B cell (primary cell): ENCODE measurements around the gene TPK1. TPM values are rescaled to one million over a fixed set of nuclear protein-coding genes. Genes with fewer than 3 reads are reported as not detected.

Experiments used
- ATAC-seq: fragments of 200-7000 bp; cut with Tn5 transposase; one replicate; pipeline ENCODE4 v1.10.0; 2021; ENCODE audit warnings: low read depth, mild to moderate bottlenecking, moderate number of reproducible peaks, moderate library complexity
- CTCF ChIA-PET: fragments of 350-600 bp; sonication (Branson Sonifier 250); formaldehyde crosslinking; loops from one replicate; lab custom pipeline; 2021; ENCODE audit warnings: antibody characterized with exemption, inconsistent platforms; lab: Charles Lee
- POLR2A ChIA-PET: fragments of 350-600 bp; sonication (Branson Sonifier 250); formaldehyde crosslinking; loops from one replicate; lab custom pipeline; 2021; ENCODE audit warnings: antibody characterized with exemption; lab: Charles Lee
- DNase-seq: peaks from one replicate; pipeline ENCODE4 v3.0.0; 2013
- H2AFZ ChIP-seq: 2 replicates; pipeline ENCODE4 v1.6.1; 2012; ENCODE audit warnings: mild to moderate bottlenecking, low read depth, low read length; ENCODE audit not compliant: insufficient read depth, poor library complexity, severe bottlenecking
- H3K27ac ChIP-seq, 2 donors: 1 replicate in 1 of 2; 2 replicates in 1 of 2; pipeline ENCODE4 v1.5.1; 2012 to 2013; ENCODE audit warnings: low read length in 2 of 2, mild to moderate bottlenecking in 2 of 2, moderate library complexity in 1 of 2
- H3K27me3 ChIP-seq, 4 experiments: fragments of 200-600 bp in 1 of 4; sonication (generic) in 1 of 4; replicated peaks in 1 of 4; 1 replicate in 2 of 4; 2 replicates in 2 of 4; pipeline versions ENCODE4 v1.6.1 to v1.7.0; 2013 to 2016; ENCODE audit warnings: low read length in 3 of 4, mild to moderate bottlenecking in 2 of 4, mixed read lengths in 1 of 4, moderate library complexity in 1 of 4; ENCODE audit not compliant: insufficient read depth in 4 of 4, control insufficient read depth in 3 of 4; ENCODE audit errors: control extremely low read depth in 1 of 4
- H3K36me3 ChIP-seq, 2 experiments: replicated peaks in 1 of 2; 1 replicate in 1 of 2; 2 replicates in 1 of 2; pipeline versions ENCODE4 v1.6.1 to v1.7.1; 2013; ENCODE audit warnings: low read length in 1 of 2; ENCODE audit not compliant: insufficient read depth in 2 of 2, control insufficient read depth in 1 of 2; ENCODE audit errors: control extremely low read depth in 1 of 2, extremely low read depth in 1 of 2
- H3K4me1 ChIP-seq, 2 donors: fragments of 200-600 bp in 1 of 2; sonication (generic) in 1 of 2; 1 replicate in 1 of 2; 2 replicates in 1 of 2; pipeline versions ENCODE4 v1.5.1 to v1.6.1; 2013 to 2017; ENCODE audit warnings: low read length in 2 of 2; ENCODE audit not compliant: control insufficient read depth in 2 of 2, insufficient read depth in 2 of 2
- H3K4me2 ChIP-seq: replicated peaks from 2 replicates; pipeline ENCODE3; 2012; ENCODE audit warnings: mild to moderate bottlenecking, low read depth, low read length; ENCODE audit not compliant: poor library complexity, severe bottlenecking
- H3K4me3 ChIP-seq, 5 experiments: fragments of 200-600 bp in 1 of 5; sonication (generic) in 1 of 5; 1 replicate in 3 of 5; 2 replicates in 2 of 5; pipeline versions ENCODE4 v1.5.1 to v1.7.0; 2011 to 2016; ENCODE audit warnings: low read length in 4 of 5, mild to moderate bottlenecking in 4 of 5, low read depth in 2 of 5, control low read depth in 1 of 5, moderate library complexity in 1 of 5; ENCODE audit not compliant: insufficient read depth in 1 of 5; ENCODE audit errors: control extremely low read depth in 1 of 5, extremely low read depth in 1 of 5
- H3K79me2 ChIP-seq: fragments of 200-600 bp; sonication (generic); one replicate; pipeline ENCODE4 v1.6.0; 2016; ENCODE audit warnings: low read length; ENCODE audit not compliant: control insufficient read depth, insufficient read depth
- H3K9ac ChIP-seq: fragments of 200-600 bp; sonication (generic); 2 replicates; pipeline ENCODE4 v1.6.1; 2017; ENCODE audit warnings: mild to moderate bottlenecking, low read length, moderate library complexity
- H3K9me3 ChIP-seq, 3 donors: one replicate each; pipeline versions ENCODE4 v1.6.1 to v1.7.1; 2013; ENCODE audit warnings: low read length in 2 of 3; ENCODE audit not compliant: control insufficient read depth in 2 of 3, insufficient read depth in 1 of 3; ENCODE audit errors: control extremely low read depth in 1 of 3
- H4K20me1 ChIP-seq: 2 replicates; pipeline ENCODE4 v1.6.0; 2012; ENCODE audit warnings: mild to moderate bottlenecking, low read length; ENCODE audit not compliant: insufficient read depth, control insufficient read depth, poor library complexity, severe bottlenecking
- H3K27ac Mint-ChIP-seq: one replicate; pipeline ENCODE4 v1.8.0; 2021; ENCODE audit warnings: mixed read lengths
- H3K27me3 Mint-ChIP-seq: one replicate; pipeline ENCODE4 v1.8.0; 2021; ENCODE audit warnings: mixed read lengths
- H3K4me1 Mint-ChIP-seq: one replicate; pipeline ENCODE4 v1.8.0; 2021; ENCODE audit warnings: mixed read lengths
- H3K4me3 Mint-ChIP-seq: one replicate; pipeline ENCODE4 v1.8.0; 2021; ENCODE audit warnings: mixed read lengths
- H3K9me3 Mint-ChIP-seq: one replicate; pipeline ENCODE4 v1.8.0; 2022; ENCODE audit warnings: mixed read lengths; ENCODE audit not compliant: insufficient read depth
- EZH2 ChIP-seq: IDR thresholded peaks from 2 replicates; pipeline ENCODE4 v1.6.1; 2012; ENCODE audit warnings: borderline replicate concordance, low read depth, mild to moderate bottlenecking, moderate library complexity, low read length; ENCODE audit not compliant: insufficient read depth, poor library complexity, severe bottlenecking
- WGBS: methylation state at CpG from one replicate; pipeline ENCODE4 v1.1.5; 2013; ENCODE audit warnings: missing lambda C conversion rate; ENCODE audit not compliant: insufficient coverage; 5-methylcytosine and 5-hydroxymethylcytosine counted together
- intact Hi-C: fragments of 100-400 bp; cut with micrococcal nuclease; formaldehyde crosslinking; loops from one replicate; pipeline ENCODE4 v1.10.0; 2022
- polyA plus RNA-seq: library from polyadenylated mRNA; depleted of rRNA; stranded (reverse); fragments of >200 nt; gene quantifications from 2 replicates; pipeline ENCODE4 v1.2.3, GENCODE V29; 2012
- total RNA-seq, 2 donors: library from RNA; stranded (reverse); fragments of 120-200 nt in 1 of 2; gene quantifications; 1 replicate in 1 of 2; 2 replicates in 1 of 2; pipeline versions ENCODE4 v1.2.3 to v1.2.4, GENCODE V29; 2013 to 2022
- TF ChIP-seq, protein P1 (sequence below): fragments of 200-600 bp; IDR thresholded peaks from one replicate; pipeline ENCODE4 v1.8.0; 2022; ENCODE audit warnings: antibody characterized with exemption, mild to moderate bottlenecking

Gene TPK1
- total and polyA plus RNA-seq, 2 donors (not counting 1 experiment from before 2014, with no cell fraction given), result 13.7 to 26.4 TPM

DNA sequence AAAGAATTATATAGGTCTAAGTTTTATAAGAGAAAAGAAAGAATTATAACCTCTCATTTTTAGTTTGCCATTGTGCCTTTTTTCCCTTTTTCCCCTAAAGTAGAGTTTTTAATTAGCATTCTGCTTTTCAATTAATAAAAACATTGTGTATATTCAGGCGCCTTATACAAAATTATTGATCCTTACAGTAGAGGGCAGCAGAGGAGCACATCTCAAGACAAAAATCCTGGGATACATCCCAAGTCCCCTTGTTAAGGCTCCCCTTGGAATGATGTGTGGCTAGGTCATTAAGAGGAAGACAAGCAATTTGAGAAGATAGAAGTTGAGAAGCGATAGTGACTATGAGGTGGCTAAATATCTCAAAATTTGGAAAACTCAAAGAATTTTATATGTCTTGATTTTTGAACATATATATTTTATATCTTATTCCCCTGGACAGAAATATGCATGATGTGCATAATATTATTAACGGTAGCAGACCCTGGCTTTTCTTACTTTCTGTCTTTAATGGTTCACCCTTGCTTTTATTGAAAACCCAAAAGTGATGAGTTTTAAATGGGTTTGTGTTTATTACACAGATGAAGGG, 19.1 kb upstream of the TPK1 start:
- Histone ChIP-seq H3K79me2 (no peaks in the 10 kb centered on the region), H3K4me3 (no peak overlapping the region), H3K9me3 (no peaks in the 10 kb centered on the region), H3K4me1 (no peaks in the 10 kb centered on the region), H3K36me3 (no peaks in the 10 kb centered on the region), H3K4me2 (no peak overlapping the region), H4K20me1 (no peaks in the 10 kb centered on the region), H3K27me3 (no peaks in the 10 kb centered on the region), H3K9ac (no peak overlapping the region), H2AFZ (no peak overlapping the region), H3K27ac (no peak overlapping the region)
- H3K27ac Mint-ChIP-seq, result no peak overlapping the region
- CTCF ChIA-PET, result interaction anchor here (0.7 to 3.4 kb wide), 4 partner anchors 18 to 126 kb away, joined by 3 to 18 read pairs (median 4); no protein-coding TSS in a partner anchor
- DNase-seq (peak; percentile 23), ATAC-seq (no peak)
- POLR2A ChIA-PET, result no interaction called here
- TF ChIP-seq, protein P1, sequence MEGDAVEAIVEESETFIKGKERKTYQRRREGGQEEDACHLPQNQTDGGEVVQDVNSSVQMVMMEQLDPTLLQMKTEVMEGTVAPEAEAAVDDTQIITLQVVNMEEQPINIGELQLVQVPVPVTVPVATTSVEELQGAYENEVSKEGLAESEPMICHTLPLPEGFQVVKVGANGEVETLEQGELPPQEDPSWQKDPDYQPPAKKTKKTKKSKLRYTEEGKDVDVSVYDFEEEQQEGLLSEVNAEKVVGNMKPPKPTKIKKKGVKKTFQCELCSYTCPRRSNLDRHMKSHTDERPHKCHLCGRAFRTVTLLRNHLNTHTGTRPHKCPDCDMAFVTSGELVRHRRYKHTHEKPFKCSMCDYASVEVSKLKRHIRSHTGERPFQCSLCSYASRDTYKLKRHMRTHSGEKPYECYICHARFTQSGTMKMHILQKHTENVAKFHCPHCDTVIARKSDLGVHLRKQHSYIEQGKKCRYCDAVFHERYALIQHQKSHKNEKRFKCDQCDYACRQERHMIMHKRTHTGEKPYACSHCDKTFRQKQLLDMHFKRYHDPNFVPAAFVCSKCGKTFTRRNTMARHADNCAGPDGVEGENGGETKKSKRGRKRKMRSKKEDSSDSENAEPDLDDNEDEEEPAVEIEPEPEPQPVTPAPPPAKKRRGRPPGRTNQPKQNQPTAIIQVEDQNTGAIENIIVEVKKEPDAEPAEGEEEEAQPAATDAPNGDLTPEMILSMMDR, result peak; percentile 66
- TF ChIP-seq EZH2, result no peak
- no peaks in the 10 kb centered on the region for H3K4me1 Mint-ChIP-seq
- no peak overlapping the region for H3K4me3 Mint-ChIP-seq
- intact Hi-C loops, result loop anchor here (2.0 to 5.0 kb wide), 2 partner anchors 68 to 116 kb away; no protein-coding TSS in a partner anchor
- no peaks in the 10 kb centered on the region for H3K9me3 Mint-ChIP-seq
- peaks cover 26% of the 10 kb centered on the region for H3K27me3 Mint-ChIP-seq
- no CpG with 5 or more reads among the region's 3 CpGs for WGBS

DNA sequence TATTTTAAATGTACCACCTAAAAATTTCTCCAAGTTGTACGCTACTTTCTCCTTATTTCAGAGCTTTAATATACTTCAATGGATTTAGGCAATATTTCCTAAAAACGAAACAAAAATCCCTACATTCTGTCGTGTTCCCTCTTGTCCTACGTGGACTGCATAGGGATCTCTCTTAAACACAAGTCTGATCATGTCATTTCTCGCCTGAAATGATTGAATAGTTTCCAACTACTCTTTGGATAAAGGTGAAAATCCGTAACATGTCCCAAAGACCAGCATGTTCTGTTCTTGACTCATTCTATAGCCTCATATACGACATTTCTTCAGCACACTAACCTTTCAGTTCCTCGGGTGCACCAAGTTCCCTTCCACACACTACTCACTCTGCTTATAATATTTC, 17.7 kb upstream of the TPK1 start:
- CTCF ChIA-PET, result interaction anchor here (0.7 to 3.4 kb wide), 2 partner anchors 17 to 115 kb away, joined by 3 to 18 read pairs; no protein-coding TSS in a partner anchor
- no peak for TF ChIP-seq EZH2
- TF ChIP-seq, protein P1, result no peak
- H4K20me1 ChIP-seq, result no peaks in the 10 kb centered on the region
- 98% methylated on average over 5 of the region's 8 CpGs for WGBS
- H3K36me3 ChIP-seq, result no peaks in the 10 kb centered on the region
- H3K79me2 ChIP-seq, result no peaks in the 10 kb centered on the region
- H3K4me3 ChIP-seq, result no peak overlapping the region
- intact Hi-C loops, result no loop called here
- POLR2A ChIA-PET, result no interaction called here
- ATAC-seq, result no peak
- no peaks in the 10 kb centered on the region for H3K9me3 Mint-ChIP-seq
- no peak overlapping the region for H3K9ac ChIP-seq
- no peak overlapping the region for H3K27ac Mint-ChIP-seq
- H2AFZ ChIP-seq, result no peak overlapping the region
- no peaks in the 10 kb centered on the region for H3K4me1 Mint-ChIP-seq
- H3K27me3 ChIP-seq, result no peaks in the 10 kb centered on the region
- H3K9me3 ChIP-seq, result peaks cover 0 to under 1% (median 0%) of the 10 kb centered on the region in 3 donors
- no peak overlapping the region for H3K4me2 ChIP-seq
- peaks cover 26% of the 10 kb centered on the region for H3K27me3 Mint-ChIP-seq
- H3K4me1 ChIP-seq, result no peaks in the 10 kb centered on the region
- DNase-seq, result no peak
- no peak overlapping the region for H3K4me3 Mint-ChIP-seq
- H3K27ac ChIP-seq, result no peak overlapping the region
